Psoas muscle (tissue), 8 donors: Measurements from ENCODE around the gene SLC22A23. TPM values are rescaled to one million over a fixed set of nuclear protein-coding genes. Genes with fewer than 3 reads are reported as not detected.

ENCODE experiments used
- ATAC-seq, 4 donors: fragments of 200-7000 bp; cut with Tn5 transposase; one replicate each; pipeline ENCODE4 v1.9.1; 2020; ENCODE audit warnings: moderate library complexity in 3 of 4, mild to moderate bottlenecking in 2 of 4
- DNase-seq, 2 donors: peaks; one replicate each; pipeline ENCODE4 v3.0.0-alpha.2; 2020
- H3K27ac ChIP-seq: fragments of 200-600 bp; one replicate; pipeline ENCODE4 v1.8.0; 2022
- H3K27me3 ChIP-seq, 3 donors: fragments of 200-600 bp in 1 of 3; one replicate each; pipeline versions ENCODE4 v1.6.1 to v1.8.0; 2013 to 2022; ENCODE audit warnings: low read length in 2 of 3, mild to moderate bottlenecking in 2 of 3, moderate library complexity in 1 of 3; ENCODE audit not compliant: insufficient read depth in 3 of 3
- H3K36me3 ChIP-seq, 2 donors: fragments of 200-600 bp in 1 of 2; one replicate each; pipeline versions ENCODE4 v1.6.1 to v1.8.0; 2013 to 2022; ENCODE audit warnings: low read depth in 1 of 2, mild to moderate bottlenecking in 1 of 2, moderate library complexity in 1 of 2; ENCODE audit not compliant: insufficient read depth in 1 of 2
- H3K4me1 ChIP-seq: fragments of 200-600 bp; one replicate; pipeline ENCODE4 v1.8.0; 2022
- H3K4me3 ChIP-seq: fragments of 200-600 bp; one replicate; pipeline ENCODE4 v1.8.0; 2022; ENCODE audit warnings: mild to moderate bottlenecking
- H3K9me3 ChIP-seq: fragments of 200-600 bp; one replicate; pipeline ENCODE4 v1.8.0; 2022
- CTCF ChIP-seq: fragments of 200-600 bp; IDR thresholded peaks from one replicate; pipeline ENCODE4 v1.8.0; 2022; ENCODE audit warnings: antibody characterized with exemption
- WGBS, 3 donors: extraction: QIAGEN DNeasy Blood & Tissue Kit; methylation state at CpG; one replicate each; pipeline versions ENCODE4 v1.1.6 to v1.1.7; 2013; 5-methylcytosine and 5-hydroxymethylcytosine counted together
- intact Hi-C, 2 donors: fragments of 100-400 bp; cut with DNase I; formaldehyde crosslinking; loops; one replicate each; pipeline versions ENCODE4 v1.11.0 to v1.14.2; 2022
- polyA plus RNA-seq, 3 donors: library from polyadenylated mRNA; stranded (reverse); fragments of 200-250 nt; gene quantifications; one replicate each; pipeline ENCODE4 v1.2.3, GENCODE V29; 2013
- total RNA-seq, 4 donors: library from RNA; stranded (reverse); fragmentation: NEBNext Ultra II Directional in 2 of 4; extraction: Animal tissue kit (Norgen Biotek cat#: 25700) in 2 of 4; gene quantifications; one replicate each; pipeline versions ENCODE4 v1.2.1 to v1.2.4, GENCODE V29; 2021 to 2023
- donor health status: healthy with polysubstance abuse.
- donor health status: DM: no; HTN: no; CAD: no; lungs with moderate emphysema.
- donor health status: Bipolar disorder and iron deficiency.
- donor health status: healthy.
- donor health status: DM: yes; HTN: yes; CAD: no.
- donor health status: DM: no; HTN: no; CAD: no.
- donor health status: DM: no; HTN: no; CAD: no.
- donor health status: DM: yes; HTN: yes; CAD: no.

The SLC22A23 gene
- total and polyA plus RNA-seq, 7 donors: 4.6 to 13.7 (median 8.7) TPM

DNA sequence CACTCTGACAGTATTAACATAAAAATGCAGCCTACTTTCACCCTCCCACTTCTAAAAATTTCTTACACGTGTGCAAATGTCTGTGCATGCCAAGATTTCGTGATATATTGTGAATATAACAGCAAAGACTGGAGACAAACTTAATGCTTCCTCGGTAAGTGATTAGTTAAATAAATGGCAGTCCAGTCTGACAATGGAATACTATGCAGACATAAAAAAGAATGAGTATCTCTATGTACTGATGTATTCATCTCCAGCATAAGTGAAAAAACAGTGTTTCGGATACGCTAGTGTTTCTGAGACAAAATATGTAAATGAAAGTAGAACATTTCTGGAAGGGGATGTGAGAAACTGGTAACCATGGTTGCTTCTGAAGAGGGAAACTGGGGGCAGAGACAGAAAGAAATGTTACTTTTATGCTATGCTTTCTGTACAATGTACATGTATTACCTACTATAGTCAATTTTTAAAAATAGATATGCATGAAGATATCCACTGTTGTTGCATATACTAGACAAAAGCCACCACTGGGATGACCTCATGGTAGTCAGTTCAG lies 7.0 kb downstream of the SLC22A23 start:
- H3K27me3 ChIP-seq: no peaks in the 10 kb centered on the region
- no peaks in the 10 kb centered on the region for H3K9me3 ChIP-seq
- DNase-seq (no peak), ATAC-seq (no peak)
- no peak overlapping the region for H3K4me3 ChIP-seq
- WGBS, 3 donors: 95 to 96% (median 96%) methylated on average over 5 of the region's 5 CpGs
- intact Hi-C loops: loop anchor here in 1 of 2 donors (10.0 kb wide), 1 partner anchor 95 kb away; no protein-coding TSS in a partner anchor
- H3K36me3 ChIP-seq: no peaks in the 10 kb centered on the region
- no peak overlapping the region for H3K27ac ChIP-seq
- TF ChIP-seq CTCF: no peak
- peaks cover 10% of the 10 kb centered on the region for H3K4me1 ChIP-seq

DNA sequence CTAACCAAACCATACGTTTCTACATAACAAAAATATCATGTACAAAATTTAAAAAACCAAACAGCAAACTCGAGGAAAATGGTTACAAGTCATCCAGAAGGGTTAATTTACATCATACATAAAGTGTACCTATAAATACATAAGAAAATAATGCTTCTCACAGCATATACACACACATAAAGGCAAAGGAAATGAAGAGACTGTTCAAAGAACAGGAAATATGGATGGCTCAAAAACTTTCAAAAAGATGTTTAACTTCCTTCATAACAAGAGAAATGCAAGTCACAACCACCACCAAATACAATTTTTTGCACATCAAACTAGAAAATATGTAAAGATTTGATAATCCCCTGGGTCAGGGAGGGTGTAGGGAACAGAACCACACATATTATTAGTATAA lies 7.5 kb downstream of the SLC22A23 start:
- no peaks in the 10 kb centered on the region for H3K36me3 ChIP-seq
- H3K27me3 ChIP-seq: no peaks in the 10 kb centered on the region
- ATAC-seq (no peak), DNase-seq (no peak)
- peaks cover 10% of the 10 kb centered on the region for H3K4me1 ChIP-seq
- no peak for TF ChIP-seq CTCF
- 81 to 90% (median 83%) methylated on average over 2 of the region's 2 CpGs for WGBS, 3 donors
- no peak overlapping the region for H3K27ac ChIP-seq
- intact Hi-C loops: no loop called here
- H3K9me3 ChIP-seq: no peaks in the 10 kb centered on the region
- H3K4me3 ChIP-seq: no peak overlapping the region

DNA sequence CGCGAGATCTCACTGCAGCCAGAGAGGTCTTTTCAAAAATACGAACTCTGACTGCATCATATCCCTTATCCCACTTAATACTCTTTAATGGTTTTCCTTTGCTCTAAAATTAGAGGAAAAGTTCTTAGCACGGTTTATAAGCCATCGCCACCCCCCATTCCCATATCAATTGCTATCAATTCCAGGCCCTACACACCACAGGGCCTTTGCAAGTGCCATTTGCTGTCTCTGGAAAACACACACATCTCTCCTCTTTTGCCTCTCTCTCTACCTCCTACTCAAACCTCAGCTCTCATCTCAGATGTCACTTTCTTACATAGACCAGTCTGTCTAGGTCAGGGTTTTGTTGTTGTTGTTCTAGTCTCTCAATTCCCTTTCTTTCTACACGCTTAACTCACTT lies 9.8 kb downstream of the SLC22A23 start:
- Histone ChIP-seq H3K27me3 (no peaks in the 10 kb centered on the region), H3K36me3 (no peaks in the 10 kb centered on the region), H3K27ac (no peak overlapping the region), H3K4me1 (peaks cover 7% of the 10 kb centered on the region), H3K9me3 (no peaks in the 10 kb centered on the region), H3K4me3 (no peak overlapping the region)
- intact Hi-C loops: no loop called here
- no peak for TF ChIP-seq CTCF
- 92 to 96% (median 94%) methylated on average over 6 of the region's 6 CpGs for WGBS, 3 donors
- ATAC-seq: no peak
- DNase-seq: no peak

DNA sequence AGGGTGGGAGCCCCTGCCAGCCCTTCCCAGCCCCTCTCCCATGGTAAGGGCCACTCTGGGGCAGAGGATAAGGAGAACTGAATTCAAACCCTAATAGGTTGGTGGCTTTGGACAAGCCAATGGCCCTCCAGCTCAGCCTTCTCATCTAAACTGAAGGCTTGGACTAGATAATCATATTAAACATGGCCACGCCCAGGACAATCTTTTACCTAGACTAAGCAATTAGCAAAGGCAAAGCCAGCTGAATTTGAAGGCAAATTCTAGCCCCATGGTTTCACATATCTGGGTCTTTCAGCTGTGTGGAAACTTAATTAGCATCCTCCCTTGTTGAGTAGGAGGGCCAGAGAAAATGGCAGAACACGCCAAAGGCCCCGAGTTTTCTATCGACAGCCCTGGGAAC lies 10.7 kb downstream of the SLC22A23 start:
- no peaks in the 10 kb centered on the region for H3K27me3 ChIP-seq
- peaks cover 4% of the 10 kb centered on the region for H3K4me1 ChIP-seq
- intact Hi-C loops: no loop called here
- DNase-seq (no peak), ATAC-seq (no peak)
- no peak overlapping the region for H3K4me3 ChIP-seq
- no peak for TF ChIP-seq CTCF
- no peak overlapping the region for H3K27ac ChIP-seq
- no peaks in the 10 kb centered on the region for H3K9me3 ChIP-seq
- WGBS, 3 donors: 94 to 96% (median 95%) methylated on average over 4 of the region's 4 CpGs
- no peaks in the 10 kb centered on the region for H3K36me3 ChIP-seq
